Fibroblast of upper back skin (primary cell): ENCODE measurements around the gene KRTAP5-3.
"Not testable (repeated sequence)": the region's sequence is repeated elsewhere in the genome, so short reads cannot be mapped to it uniquely, and the experiment has no call there.

ENCODE experiments used
- DNase-seq: peaks from one replicate; pipeline ENCODE4 v3.0.0-alpha.2; 2013

KRTAP5-3 gene

GRCh38 chr11:1575756-1576155 is 32.5 kb downstream of the KRTAP5-3 start:
- not testable (repeated sequence) for DNase-seq

GRCh38 chr11:1574933-1575242 is 33.4 kb downstream of the KRTAP5-3 start:
- DNase-seq: no peak

- DNase-seq: peak; percentile 18
These were observed 33.9 kb downstream of the KRTAP5-3 start for GRCh38 chr11:1574238-1574932.

- DNase-seq: no peak
These were observed 34.4 kb downstream of the KRTAP5-3 start for GRCh38 chr11:1573903-1574237.

- no peak for DNase-seq
These were observed 35.0 kb downstream of the KRTAP5-3 start for GRCh38 chr11:1573077-1573902.

GRCh38 chr11:1572197-1573076 is 35.8 kb downstream of the KRTAP5-3 start, which contains the start of gene DUSP8:
TSS of gene DUSP8 (minus strand) at chr11:1572271. CDS start at chr11:1565826, 6,445 bp downstream.
- peak; percentile 78 for DNase-seq

- DNase-seq: no peak
These were observed 36.5 kb downstream of the KRTAP5-3 start for GRCh38 chr11:1571760-1572196.

GRCh38 chr11:1570896-1571759 is 37.1 kb downstream of the KRTAP5-3 start:
- DNase-seq: peak; percentile 26

GRCh38 chr11:1570531-1570895 is 37.8 kb downstream of the KRTAP5-3 start:
- DNase-seq: no peak

- no peak for DNase-seq
These were observed 38.2 kb downstream of the KRTAP5-3 start for GRCh38 chr11:1570001-1570453.

GRCh38 chr11:1569251-1569780 is 38.9 kb downstream of the KRTAP5-3 start:
- no peak for DNase-seq

GRCh38 chr11:1568441-1568911 is 39.8 kb downstream of the KRTAP5-3 start:
- DNase-seq: no peak

GRCh38 chr11:1567721-1568100 is 40.6 kb downstream of the KRTAP5-3 start:
- no peak for DNase-seq

- DNase-seq: no peak
These were observed 41.1 kb downstream of the KRTAP5-3 start for GRCh38 chr11:1567052-1567720.

GRCh38 chr11:1566381-1567051 is 41.7 kb downstream of the KRTAP5-3 start:
- DNase-seq: no peak

GRCh38 chr11:1565904-1566247 is 42.4 kb downstream of the KRTAP5-3 start:
- no peak for DNase-seq

GRCh38 chr11:1565173-1565903 is 42.9 kb downstream of the KRTAP5-3 start:
- DNase-seq: no peak

- peak; percentile 91 for DNase-seq
These were observed 43.6 kb downstream of the KRTAP5-3 start for GRCh38 chr11:1564535-1565172.

GRCh38 chr11:1563697-1564534 is 44.3 kb downstream of the KRTAP5-3 start:
- DNase-seq: no peak
